EH (cell line): ENCODE measurements around the gene CAMK2A.
"Not testable (repeated sequence)": the region's sequence is repeated elsewhere in the genome, so short reads cannot be mapped to it uniquely, and the experiment has no call there.

Source experiments
- DNase-seq: peaks from one replicate; pipeline ENCODE4 v3.0.0-alpha.2; 2015; ENCODE audit warnings: low read depth

Gene CAMK2A

DNA sequence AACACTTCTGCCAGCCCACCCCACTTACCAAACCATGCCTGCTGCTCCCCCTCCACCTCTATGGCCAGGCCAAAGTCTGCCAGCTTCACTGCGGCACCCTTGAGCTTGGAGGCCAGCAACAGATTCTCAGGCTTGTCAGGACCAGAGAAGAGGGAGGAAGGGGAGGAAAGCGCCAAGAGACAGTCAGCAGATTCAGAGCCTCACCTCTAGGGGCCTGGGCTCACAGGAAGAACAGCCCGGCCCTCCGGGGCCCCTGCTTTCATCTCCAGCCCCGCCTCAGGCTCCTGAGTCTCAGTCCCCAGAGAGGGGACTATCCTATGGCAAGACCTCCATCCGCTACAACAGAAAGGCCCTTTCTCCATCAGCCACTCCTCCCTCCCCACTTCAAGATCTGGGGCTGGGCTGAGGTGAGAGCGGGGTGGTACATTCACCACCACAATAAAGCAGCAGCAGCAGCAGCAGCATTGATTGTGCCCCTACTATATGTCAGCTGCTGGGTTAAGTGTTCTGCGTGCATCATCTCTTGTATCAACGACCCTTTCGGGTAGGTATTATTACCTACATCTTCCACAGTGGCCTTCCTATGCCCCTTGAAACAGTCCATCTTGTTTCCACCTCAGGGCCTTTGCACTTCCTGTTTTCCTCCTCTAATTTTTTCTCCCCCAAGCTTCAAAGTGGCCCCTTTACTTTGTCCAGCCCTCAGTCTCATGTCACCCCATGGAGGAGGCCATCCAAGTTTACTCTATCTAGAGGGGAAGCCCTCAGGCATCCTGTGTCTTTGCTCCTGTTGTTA, 36.0 kb downstream of the CAMK2A start:
- no peak for DNase-seq

- no peak for DNase-seq
These were observed 37.1 kb downstream of the CAMK2A start for GRCh38 chr5:150252489-150252888.

DNA sequence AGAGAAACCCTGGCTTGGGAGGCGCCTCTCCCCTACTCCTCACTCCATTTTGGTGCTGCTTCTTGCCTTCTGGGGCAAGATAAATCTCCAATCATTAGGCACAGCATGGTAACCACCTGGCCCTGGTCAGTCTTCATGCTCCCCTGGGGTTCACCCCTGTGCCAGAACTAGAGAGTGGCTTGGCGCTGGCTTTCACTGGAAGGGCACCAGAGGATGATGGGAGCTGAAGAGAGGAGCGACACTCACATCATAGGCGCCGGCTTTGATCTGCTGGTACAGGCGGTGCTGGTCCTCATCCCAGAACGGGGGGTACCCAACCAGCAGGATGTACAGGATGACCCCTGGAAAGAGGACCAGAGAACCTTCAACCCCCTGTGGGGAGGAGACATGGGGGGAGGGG, 38.1 kb downstream of the CAMK2A start:
- DNase-seq = no peak

DNA sequence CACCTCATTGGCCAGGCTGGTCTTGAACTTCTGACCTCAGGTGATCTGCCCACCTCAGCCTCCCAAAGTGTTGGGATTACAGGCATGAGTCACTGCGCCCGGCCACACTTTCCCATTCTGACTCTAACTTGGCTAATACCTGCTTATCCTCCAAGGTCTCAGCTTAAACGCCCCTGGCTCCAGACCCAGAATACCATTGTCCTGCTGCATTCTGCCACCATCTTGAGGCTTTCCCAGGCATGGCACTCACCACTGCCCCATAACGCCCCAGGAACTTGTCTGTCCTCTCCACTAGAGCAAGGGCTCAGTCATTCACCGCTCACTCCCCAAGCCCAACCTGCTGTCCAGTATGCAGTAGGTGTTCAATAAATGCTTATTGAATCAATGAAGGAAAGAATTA, 39.8 kb downstream of the CAMK2A start:
- no peak for DNase-seq

DNA sequence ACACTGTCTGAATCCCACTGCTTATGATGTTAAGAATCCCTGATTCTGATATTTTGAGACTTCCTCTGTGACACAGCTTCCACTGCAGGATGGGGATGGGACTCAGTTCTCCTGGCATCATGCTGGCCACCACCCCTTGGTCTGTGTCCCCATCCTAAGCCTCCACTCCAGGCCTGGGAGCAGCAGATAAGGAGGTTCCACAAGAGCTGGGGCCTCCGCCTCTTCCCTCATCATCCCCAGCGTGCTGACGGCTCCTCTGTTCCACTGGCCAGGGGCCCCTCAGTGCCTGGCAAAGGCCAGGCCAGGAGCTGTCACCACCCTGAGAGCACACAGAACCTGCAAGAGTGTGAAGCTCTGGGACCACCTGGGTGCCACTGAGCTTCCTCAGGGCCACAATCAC, 40.6 kb downstream of the CAMK2A start:
- DNase-seq = no peak

- DNase-seq = not testable (repeated sequence)
These were observed 41.1 kb downstream of the CAMK2A start for GRCh38 chr5:150248493-150248892.

DNA sequence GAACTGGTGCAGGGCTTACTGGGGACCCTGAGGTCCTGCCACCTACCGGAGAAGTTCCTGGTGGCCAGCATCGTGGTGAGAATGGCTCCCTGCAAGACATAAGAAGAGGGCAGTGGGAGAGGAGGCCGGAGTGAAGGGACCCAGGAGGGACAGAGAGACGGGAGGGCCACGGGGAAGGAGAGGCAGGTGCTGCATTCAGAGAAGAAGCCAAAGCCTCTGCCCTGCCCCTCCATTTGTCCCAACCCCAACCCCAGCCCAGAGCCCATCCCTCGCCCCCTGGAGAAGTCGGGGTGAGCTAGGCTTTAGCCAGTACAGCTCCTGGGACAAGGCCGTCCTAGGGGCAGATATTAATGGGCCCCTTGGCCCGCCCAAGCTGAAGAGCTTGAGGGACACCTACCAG, 41.8 kb downstream of the CAMK2A start:
- DNase-seq = no peak

GRCh38 chr5:150246835-150247234, 42.7 kb downstream of the CAMK2A start:
- DNase-seq = no peak

GRCh38 chr5:150246429-150246828, 43.1 kb downstream of the CAMK2A start:
- no peak for DNase-seq

DNA sequence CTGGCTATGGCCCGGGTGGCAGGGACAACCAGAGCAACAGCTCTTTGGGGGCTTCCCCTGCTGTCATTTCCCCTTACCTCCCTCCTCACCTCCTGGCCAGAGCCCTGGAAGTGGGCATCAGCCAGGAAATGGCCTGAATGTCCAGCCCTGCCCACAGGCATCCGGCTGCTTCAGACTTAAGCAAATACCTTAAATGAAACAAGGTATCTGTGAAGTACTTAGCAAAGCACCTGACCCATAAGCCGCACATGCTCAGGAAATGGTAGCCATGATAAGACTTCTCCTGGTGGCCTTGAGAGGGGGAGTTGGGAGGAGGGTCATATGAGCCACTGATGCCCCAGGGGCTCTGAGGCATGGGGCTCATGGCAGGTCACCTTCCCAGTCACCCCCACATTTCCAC, 43.8 kb downstream of the CAMK2A start:
- DNase-seq = no peak

DNA sequence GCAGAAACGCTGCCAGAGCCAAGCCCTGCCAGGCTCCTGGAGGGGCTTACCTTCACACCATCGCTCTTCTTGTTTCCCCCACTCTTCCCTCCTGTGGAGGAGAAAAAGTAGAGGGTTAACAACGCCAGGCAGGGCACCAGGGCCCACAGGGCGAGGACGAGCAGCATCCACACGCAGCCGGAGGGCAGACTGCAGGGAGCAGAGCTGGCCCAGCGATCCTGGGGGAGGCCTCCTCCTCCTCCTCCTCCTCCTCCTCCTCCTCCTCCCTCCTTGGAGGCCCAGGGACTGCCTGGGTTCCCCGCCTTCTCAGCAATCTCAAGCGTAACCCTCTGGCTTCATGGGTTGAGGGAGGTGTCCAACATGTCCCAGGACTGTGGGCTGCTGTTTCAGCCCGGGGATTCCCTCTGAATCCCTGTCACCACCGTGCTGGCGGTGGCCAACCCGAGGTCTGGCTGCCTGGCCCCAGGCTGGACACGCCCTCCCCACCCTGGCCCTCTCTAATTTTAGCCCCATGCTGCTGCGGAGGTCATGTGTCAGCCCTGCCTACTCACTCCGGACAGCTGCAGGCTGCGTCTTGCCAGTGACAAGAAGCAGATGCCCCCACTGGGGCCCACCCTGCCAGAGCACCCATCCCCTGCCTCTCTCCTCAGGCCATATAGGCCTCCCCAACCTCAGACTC, 44.3 kb downstream of the CAMK2A start:
- DNase-seq = peak; percentile 61

DNA sequence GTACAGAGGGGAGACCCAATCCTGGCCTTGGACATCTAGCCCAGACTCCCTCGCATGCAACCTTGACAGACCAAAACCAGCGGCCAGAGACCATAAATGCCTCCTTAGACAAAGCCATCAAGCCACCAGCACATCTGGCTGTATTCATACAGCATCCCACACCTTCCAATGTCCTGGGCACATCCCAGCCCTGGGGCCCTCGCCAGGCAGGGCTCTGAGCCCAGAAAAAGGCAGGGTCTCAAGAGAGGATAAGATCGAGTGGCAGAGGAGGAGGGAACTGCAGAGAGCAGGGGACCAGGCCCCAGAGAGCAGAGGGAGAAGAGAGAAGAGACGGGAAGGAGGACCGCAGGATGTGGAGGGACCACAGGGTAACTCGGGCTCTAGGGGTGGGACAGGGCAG, 45.4 kb downstream of the CAMK2A start:
- no peak for DNase-seq

DNA sequence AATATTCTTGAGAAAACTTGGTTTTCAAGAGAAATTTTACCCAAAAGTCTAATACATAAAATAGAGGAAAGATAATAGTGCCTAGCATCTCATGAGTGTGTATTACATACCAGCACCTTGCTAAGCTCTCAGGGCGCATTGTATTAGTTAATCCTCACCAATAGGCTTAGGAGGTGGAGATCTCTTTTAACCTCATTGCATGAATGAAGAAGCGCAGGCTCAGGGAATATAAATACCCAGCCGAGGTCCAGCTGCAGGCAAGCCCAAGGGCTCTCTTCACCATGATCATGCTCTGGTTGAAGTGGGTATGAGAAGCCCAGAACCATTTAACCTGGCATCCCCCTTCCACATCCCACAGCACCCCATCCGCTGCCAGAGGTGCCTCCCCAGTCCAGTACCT, 46.0 kb downstream of the CAMK2A start:
- no peak for DNase-seq

DNA sequence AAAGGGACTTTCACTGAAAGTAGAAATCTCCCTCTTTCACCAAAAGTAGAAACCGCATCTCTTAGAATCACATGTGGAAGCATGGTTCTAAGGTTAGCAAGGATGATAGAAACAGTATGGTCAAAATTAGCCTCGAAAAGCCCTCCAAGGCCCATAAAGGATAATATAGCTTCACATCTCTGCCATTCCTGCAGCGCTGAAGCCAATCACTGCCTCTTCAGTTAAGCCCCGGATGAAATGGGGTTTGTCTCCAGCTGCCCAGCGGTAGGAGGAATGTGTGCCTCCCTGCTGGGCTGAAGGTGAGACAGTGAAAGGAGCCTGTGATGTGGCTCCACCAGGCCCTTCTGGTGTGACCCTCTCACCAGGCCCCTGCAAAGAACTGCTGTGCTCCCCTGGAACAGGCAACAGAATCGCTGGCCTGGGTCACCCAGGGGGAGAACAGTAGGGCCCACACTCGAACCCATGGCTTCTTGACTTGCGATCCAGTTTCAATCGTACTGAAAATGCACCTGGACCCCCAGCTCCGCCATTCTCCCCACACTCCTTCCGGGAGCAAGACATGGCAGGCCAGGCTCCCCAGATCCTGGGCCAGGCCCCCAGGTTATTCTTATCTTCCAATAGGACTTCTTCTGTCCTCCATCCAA, 47.2 kb downstream of the CAMK2A start:
- DNase-seq = no peak

- no peak for DNase-seq
These were observed 48.0 kb downstream of the CAMK2A start for GRCh38 chr5:150241298-150242160.

DNA sequence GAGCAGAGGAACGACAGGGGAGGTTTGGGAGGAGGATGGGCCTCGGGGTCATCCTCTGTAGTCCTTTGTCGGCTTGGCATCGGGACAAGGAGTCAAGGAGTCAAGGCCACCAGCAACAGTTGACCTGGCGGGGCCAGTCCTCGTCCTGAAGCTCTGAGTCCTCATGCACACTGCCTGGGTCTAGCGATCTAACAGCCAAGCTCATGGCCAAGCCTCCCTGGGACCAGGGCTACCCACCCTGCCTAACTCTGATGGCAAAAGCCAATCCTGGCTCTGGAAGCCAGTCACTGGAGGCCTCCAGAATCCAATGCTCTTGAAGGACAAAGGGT, 49.8 kb downstream of the CAMK2A start:
- no peak for DNase-seq

GRCh38 chr5:150239099-150239793, 50.3 kb downstream of the CAMK2A start:
- DNase-seq = no peak

DNA sequence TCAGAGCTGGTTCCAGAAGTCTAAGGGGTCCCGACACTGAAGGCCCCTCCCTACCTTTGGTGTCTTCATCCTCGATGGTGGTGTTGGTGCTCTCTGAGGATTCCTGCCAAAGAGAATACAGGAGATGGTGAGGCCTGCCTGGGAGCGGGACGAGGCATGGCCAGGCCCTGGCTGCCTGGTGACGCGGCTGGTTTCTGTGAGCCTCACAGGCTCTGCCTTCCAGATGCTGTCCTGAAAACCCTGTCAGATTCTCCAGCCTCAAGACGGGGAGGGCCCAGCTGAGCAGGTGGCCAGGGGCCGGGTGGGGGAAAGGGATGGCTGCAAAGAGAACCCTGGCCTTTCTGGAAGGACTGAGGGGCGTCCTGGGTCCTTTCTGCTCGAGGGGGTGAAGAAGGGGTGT, 50.9 kb downstream of the CAMK2A start:
- no peak for DNase-seq

DNA sequence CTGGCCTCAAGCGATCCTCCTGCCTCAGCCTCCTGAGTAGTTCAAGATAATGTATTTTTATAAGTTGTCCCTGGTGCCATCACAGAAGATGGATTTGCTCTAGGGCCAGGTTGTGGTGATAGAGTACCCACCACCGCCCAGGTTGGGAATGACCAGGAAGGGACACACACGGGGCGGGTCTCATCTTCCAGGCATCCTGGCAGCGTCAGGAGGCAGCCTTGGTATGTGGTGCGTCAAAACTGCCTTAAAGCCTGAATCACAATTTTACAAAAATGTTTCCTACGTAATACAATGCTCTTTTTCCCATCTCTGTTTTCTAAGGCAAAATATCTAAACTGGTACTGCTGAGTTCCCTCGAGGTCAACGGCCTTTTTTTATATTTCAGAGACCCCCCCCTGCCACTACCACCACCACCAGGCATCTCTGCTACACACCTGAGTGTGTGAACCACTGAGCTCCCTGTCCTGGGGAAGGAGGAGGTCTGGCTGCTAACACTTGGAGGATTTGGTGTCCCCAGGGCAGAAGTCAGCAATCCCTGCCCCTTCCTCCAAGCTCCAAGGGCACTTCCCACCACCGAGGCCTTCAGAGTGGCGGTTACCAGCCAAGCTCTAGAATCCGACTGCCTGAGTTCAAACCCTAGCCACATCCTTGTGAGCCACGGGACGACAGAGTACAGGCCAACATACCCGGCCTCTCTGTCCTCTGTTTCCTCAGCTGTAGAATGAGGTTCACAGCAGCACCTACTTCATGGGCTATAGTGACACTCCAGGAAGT, 52.4 kb downstream of the CAMK2A start:
- no peak for DNase-seq

- no peak for DNase-seq
These were observed 53.3 kb downstream of the CAMK2A start for GRCh38 chr5:150236313-150236712.

GRCh38 chr5:150235500-150235854, 54.1 kb downstream of the CAMK2A start:
- DNase-seq = no peak
